GM10248 (cell line): ENCODE data around the gene RALGPS1.

ENCODE experiments used
- CTCF ChIA-PET: fragments of 300-600 bp; sonication (Branson Sonifier 250); formaldehyde crosslinking; extraction: SDS; loops from one replicate; lab custom pipeline; 2021; ENCODE audit warnings: antibody characterized with exemption; lab: Yijun Ruan, JAX
- POLR2A ChIA-PET: fragments of 350-650 bp; sonication (Branson Sonifier 250); formaldehyde crosslinking; extraction: SDS; loops from one replicate; lab custom pipeline; 2020; ENCODE audit warnings: antibody characterized with exemption; lab: Yijun Ruan, JAX
- DNase-seq: peaks from one replicate; pipeline ENCODE4 v3.0.0; 2012; ENCODE audit errors: extremely low spot score
- CTCF ChIP-seq: IDR thresholded peaks from 2 replicates; pipeline ENCODE4 v1.5.1; 2012; ENCODE audit warnings: mild to moderate bottlenecking, low read depth; ENCODE audit errors: extremely low read depth, missing control alignments, control extremely low read depth

The RALGPS1 gene

GRCh38 chr9:127218818-127219217 lies 304.2 kb downstream of the RALGPS1 start:
- DNase-seq, result no peak
- ChIA-PET POLR2A (no interaction called here), CTCF (no interaction called here)
- no peak for TF ChIP-seq CTCF

GRCh38 chr9:127219520-127219919 lies 304.9 kb downstream of the RALGPS1 start:
- DNase-seq, result no peak
- no peak for TF ChIP-seq CTCF
- ChIA-PET POLR2A (no interaction called here), CTCF (interaction anchor here (1.0 kb wide), 2 partner anchors 254 to 279 kb away, joined by 3 read pairs; no protein-coding TSS in a partner anchor)

GRCh38 chr9:127221695-127222094 lies 307.1 kb downstream of the RALGPS1 start:
- DNase-seq, result no peak
- POLR2A ChIA-PET, result no interaction called here
- CTCF ChIA-PET, result interaction anchor here (1.3 kb wide), 1 partner anchor 9 kb away, joined by 5 read pairs; no protein-coding TSS in a partner anchor
- TF ChIP-seq CTCF, result no peak

GRCh38 chr9:127222388-127223095 lies 308.0 kb downstream of the RALGPS1 start:
- ChIA-PET CTCF (no interaction called here), POLR2A (no interaction called here)
- TF ChIP-seq CTCF, result no peak
- no peak for DNase-seq

- TF ChIP-seq CTCF, result no peak
- no peak for DNase-seq
- ChIA-PET POLR2A (no interaction called here), CTCF (interaction anchor here (1.6 to 1.7 kb wide), 2 partner anchors 8 to 45 kb away, joined by 3 to 13 read pairs; no protein-coding TSS in a partner anchor)
Observed at GRCh38 chr9:127223266-127223665, 308.7 kb downstream of the RALGPS1 start.

GRCh38 chr9:127223810-127224177 lies 309.2 kb downstream of the RALGPS1 start:
- peak; percentile 21 for DNase-seq
- no peak for TF ChIP-seq CTCF
- POLR2A ChIA-PET, result no interaction called here
- CTCF ChIA-PET, result interaction anchor here (1.4 to 1.7 kb wide), 4 partner anchors 9 to 44 kb away, joined by 3 to 13 read pairs (median 4); no protein-coding TSS in a partner anchor
